Fibroblast of the aortic adventitia (primary cell): Measurements from ENCODE around the gene GOLGA8H. TPM values are rescaled to one million over a fixed set of nuclear protein-coding genes. Genes with fewer than 3 reads are reported as not detected.
"Not testable (repeated sequence)": the region's sequence is repeated elsewhere in the genome, so short reads cannot be mapped to it uniquely, and the experiment has no call there.

Experiments used
- DNase-seq: peaks from one replicate; pipeline ENCODE4 v3.0.0-alpha.2; 2010; ENCODE audit warnings: low read depth
- H3K4me3 ChIP-seq: 2 replicates; pipeline ENCODE4 v1.5.1; 2011; ENCODE audit warnings: low read depth, mild to moderate bottlenecking, control low read depth, low read length, moderate library complexity
- CTCF ChIP-seq: IDR thresholded peaks from 2 replicates; pipeline ENCODE4 v1.5.1; 2011; ENCODE audit warnings: mild to moderate bottlenecking, low read length, control low read depth, inconsistent platforms; ENCODE audit not compliant: insufficient read depth
- small RNA-seq: library from RNA; depleted of rRNA; stranded (forward); fragments of <200 nt; gene quantifications from one replicate; pipeline ENCODE3, GENCODE V24; 2012
- total RNA-seq: library from RNA; depleted of rRNA; stranded (reverse); fragments of >200 nt; gene quantifications from 2 replicates; pipeline ENCODE4 v1.2.3, GENCODE V29; 2012; ENCODE audit warnings: low replicate concordance

Gene GOLGA8H
- total RNA-seq, 1 donor = 0.63 TPM

DNA sequence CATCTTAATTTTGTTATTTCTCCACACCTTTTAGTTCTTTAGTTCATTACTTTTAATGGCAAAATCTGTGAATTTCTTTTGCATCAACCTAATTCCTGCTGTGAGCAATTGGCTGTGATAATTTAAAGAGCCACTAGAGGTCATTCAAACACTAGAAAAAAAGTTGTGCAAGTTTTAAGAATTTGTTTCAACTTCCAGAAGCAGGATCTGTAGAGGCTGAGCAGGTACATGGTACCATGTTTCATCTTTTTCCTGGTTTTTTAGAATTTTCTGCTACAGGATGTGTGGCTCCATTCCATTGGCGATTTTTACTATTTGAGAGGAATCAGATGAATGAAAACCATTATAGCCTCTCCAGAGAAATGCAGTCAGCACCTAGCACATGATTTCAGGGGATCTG, 57.3 kb downstream of the GOLGA8H start:
- TF ChIP-seq CTCF = peak; percentile 52
- H3K4me3 ChIP-seq = not testable (repeated sequence)
- DNase-seq = peak; percentile 47

Small RNA genes within 50 kb of the gene (small RNA-seq; reads per million reads assigned to genes)
- gene RF00096 = not detected
- gene RN7SL628P = not detected
- not detected for gene RN7SL796P

Other genes starting within 250 kb of the GOLGA8H start
- 0.16 and 0.72 TPM in 2 replicates for gene CHRFAM7A, start 210.5 kb upstream of the GOLGA8H start, total RNA-seq
- 0.33 and 2.3 TPM in 2 replicates for gene GOLGA8R, start 189.8 kb upstream of the GOLGA8H start, total RNA-seq
- gene GOLGA8Q, start 52.0 kb upstream of the GOLGA8H start, total RNA-seq = 1.1 TPM in 1 of 2 replicates, not detected in the other